Kidney (tissue), 14 donors: ENCODE results near the gene GRHL1. TPM values are rescaled to one million over a fixed set of nuclear protein-coding genes. Genes with fewer than 3 reads are reported as not detected.

Experiments
- DNase-seq, 5 donors: peaks; one replicate each; pipeline ENCODE4 v3.0.0-alpha.2; 2013 to 2020
- FAIRE-seq: peaks from 2 replicates; lab custom pipeline; 2012; peaks lifted over from hg19 to GRCh38; lab: Jason Lieb, UNC
- H3K27ac ChIP-seq, 2 donors: one replicate each; pipeline ENCODE4 v1.7.0; 2013; ENCODE audit warnings: low read depth in 2 of 2, low read length in 2 of 2, inconsistent platforms in 1 of 2
- H3K27me3 ChIP-seq: one replicate; pipeline ENCODE4 v1.7.1; 2013; ENCODE audit warnings: low read length, inconsistent platforms; ENCODE audit not compliant: control insufficient read depth, insufficient read depth
- H3K36me3 ChIP-seq, 3 donors: one replicate each; pipeline versions ENCODE4 v1.7.0 to v1.7.1; 2013; ENCODE audit warnings: low read length in 3 of 3, control low read depth in 1 of 3, inconsistent platforms in 1 of 3; ENCODE audit not compliant: insufficient read depth in 3 of 3, control insufficient read depth in 2 of 3
- H3K4me1 ChIP-seq, 3 donors: one replicate each; pipeline versions ENCODE4 v1.7.0 to v1.7.1; 2013; ENCODE audit warnings: low read length in 3 of 3, inconsistent platforms in 1 of 3, low read depth in 1 of 3; ENCODE audit not compliant: control insufficient read depth in 2 of 3, insufficient read depth in 2 of 3
- H3K4me3 ChIP-seq, 3 donors: one replicate each; pipeline versions ENCODE4 v1.7.0 to v1.8.1; 2013; ENCODE audit warnings: low read length in 3 of 3, control low read depth in 1 of 3, inconsistent platforms in 1 of 3
- H3K9ac ChIP-seq, 3 donors: one replicate each; pipeline versions ENCODE4 v1.7.0 to v1.7.1; 2013; ENCODE audit warnings: low read length in 3 of 3, control low read depth in 1 of 3, inconsistent platforms in 1 of 3
- H3K9me3 ChIP-seq, 3 donors: one replicate each; pipeline versions ENCODE4 v1.7.0 to v1.7.1; 2013; ENCODE audit warnings: low read length in 3 of 3, control low read depth in 1 of 3, inconsistent platforms in 1 of 3; ENCODE audit not compliant: control insufficient read depth in 2 of 3, insufficient read depth in 1 of 3
- intact Hi-C: fragments of 100-400 bp; cut with DNase I; formaldehyde crosslinking; loops from one replicate; pipeline ENCODE4 v1.11.1; 2022
- polyA plus RNA-seq: library from polyadenylated mRNA; stranded (reverse); fragments of 350-450 nt; fragmentation: Illumina TruSeq; extraction: RNeasy Lipid Tissue Mini Kit (QIAGEN cat#74804); gene quantifications from one replicate; pipeline ENCODE4 v1.2.3, GENCODE V29; 2014; ENCODE audit warnings: low read depth, low replicate concordance; ENCODE audit not compliant: insufficient read depth
- total RNA-seq: library from RNA; stranded (reverse); fragmentation: NEBNext Ultra II Directional; extraction: Animal tissue kit (Norgen Biotek cat#: 25700); gene quantifications from one replicate; pipeline ENCODE4 v1.2.1, GENCODE V29; 2021
- TF ChIP-seq, protein P1 (sequence below): IDR thresholded peaks from 3 replicates; pipeline ENCODE4 v1.5.1; 2012; ENCODE audit warnings: mild to moderate bottlenecking, moderate library complexity, borderline replicate concordance; ENCODE audit not compliant: insufficient read depth; ENCODE audit errors: extremely low read depth
- donor health status: control.
- donor health status: control.
- donor health status: control.
- donor health status: control.
- donor health status: control.
- donor health status: DM: yes; HTN: yes; CAD: no.
- donor health status: Normal renal cell carcinoma (clear cell type).

The GRHL1 gene
- total and polyA plus RNA-seq, 2 donors from 2014 or later: 2.3 to 6.0 TPM

- TF ChIP-seq, protein P1, sequence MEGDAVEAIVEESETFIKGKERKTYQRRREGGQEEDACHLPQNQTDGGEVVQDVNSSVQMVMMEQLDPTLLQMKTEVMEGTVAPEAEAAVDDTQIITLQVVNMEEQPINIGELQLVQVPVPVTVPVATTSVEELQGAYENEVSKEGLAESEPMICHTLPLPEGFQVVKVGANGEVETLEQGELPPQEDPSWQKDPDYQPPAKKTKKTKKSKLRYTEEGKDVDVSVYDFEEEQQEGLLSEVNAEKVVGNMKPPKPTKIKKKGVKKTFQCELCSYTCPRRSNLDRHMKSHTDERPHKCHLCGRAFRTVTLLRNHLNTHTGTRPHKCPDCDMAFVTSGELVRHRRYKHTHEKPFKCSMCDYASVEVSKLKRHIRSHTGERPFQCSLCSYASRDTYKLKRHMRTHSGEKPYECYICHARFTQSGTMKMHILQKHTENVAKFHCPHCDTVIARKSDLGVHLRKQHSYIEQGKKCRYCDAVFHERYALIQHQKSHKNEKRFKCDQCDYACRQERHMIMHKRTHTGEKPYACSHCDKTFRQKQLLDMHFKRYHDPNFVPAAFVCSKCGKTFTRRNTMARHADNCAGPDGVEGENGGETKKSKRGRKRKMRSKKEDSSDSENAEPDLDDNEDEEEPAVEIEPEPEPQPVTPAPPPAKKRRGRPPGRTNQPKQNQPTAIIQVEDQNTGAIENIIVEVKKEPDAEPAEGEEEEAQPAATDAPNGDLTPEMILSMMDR: no peak
- Histone ChIP-seq H3K27me3 (no peaks in the 10 kb centered on the region), H3K4me1 (peaks cover 0 to 30% (median 23%) of the 10 kb centered on the region in 3 donors), H3K4me3 (no peak overlapping the region), H3K9ac (no peak overlapping the region), H3K27ac (no peak overlapping the region), H3K9me3 (no peaks in the 10 kb centered on the region), H3K36me3 (no peaks in the 10 kb centered on the region)
- FAIRE-seq: no peak
- intact Hi-C loops: no loop called here
- DNase-seq: peak in 1 of 5 donors; percentile 37
Observed at GRCh38 chr2:10035053-10035422, 83.5 kb downstream of the GRHL1 start.

DNA sequence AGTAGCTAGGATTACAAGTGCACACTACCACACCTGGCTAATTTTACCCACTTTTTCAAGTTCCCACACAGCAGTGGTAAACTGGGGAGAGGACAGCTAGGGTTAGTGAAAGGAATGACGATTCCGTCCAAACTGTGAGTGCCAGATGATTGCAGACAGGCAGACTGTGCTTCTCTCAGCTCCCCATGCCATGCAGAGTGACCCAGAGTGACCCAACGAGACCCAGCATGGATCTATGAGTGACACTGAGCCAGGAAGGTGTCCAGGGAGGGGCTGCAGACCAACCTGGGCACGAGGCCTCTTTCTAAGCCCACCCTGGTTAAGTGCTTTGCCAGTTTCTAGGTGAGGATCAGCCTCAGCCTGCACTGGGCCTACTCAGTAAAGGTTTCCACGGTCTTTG, 84.1 kb downstream of the GRHL1 start:
- H3K27me3 ChIP-seq: no peaks in the 10 kb centered on the region
- peak overlapping the region in 1 of 3 donors; percentile 80 for H3K9ac ChIP-seq
- no peaks in the 10 kb centered on the region for H3K9me3 ChIP-seq
- peaks cover 0 to 30% (median 25%) of the 10 kb centered on the region in 3 donors for H3K4me1 ChIP-seq
- peak in 1 of 5 donors; percentile 29 for DNase-seq
- no peak overlapping the region for H3K4me3 ChIP-seq
- peak overlapping the region in 1 of 2 donors; percentile 90 for H3K27ac ChIP-seq
- no peak for FAIRE-seq
- H3K36me3 ChIP-seq: no peaks in the 10 kb centered on the region
- TF ChIP-seq, protein P1: no peak
- intact Hi-C loops: no loop called here

- no peaks in the 10 kb centered on the region for H3K27me3 ChIP-seq
- intact Hi-C loops: no loop called here
- TF ChIP-seq, protein P1: peak; percentile 49
- DNase-seq (peak in 2 of 5 donors; percentile 36 to 92), FAIRE-seq (no peak)
- no peak overlapping the region for H3K4me3 ChIP-seq
- peaks cover 0 to 30% (median 28%) of the 10 kb centered on the region in 3 donors for H3K4me1 ChIP-seq
- no peaks in the 10 kb centered on the region for H3K36me3 ChIP-seq
- peak overlapping the region in 1 of 3 donors; percentile 80 for H3K9ac ChIP-seq
- peak overlapping the region; percentile 89 to 90 for H3K27ac ChIP-seq
- no peaks in the 10 kb centered on the region for H3K9me3 ChIP-seq
Observed at GRCh38 chr2:10036095-10036884, 84.8 kb downstream of the GRHL1 start.
